ENCODE data around the gene HRAS. TPM values are rescaled to one million over a fixed set of nuclear protein-coding genes. Genes with fewer than 3 reads are reported as not detected.

Gene HRAS
- total and polyA plus RNA-seq, 10 donors = 16.6 to 90.9 (median 31.2) TPM

- peak overlapping the region in 1 of 8 donors; percentile 58 for H3K27ac ChIP-seq
- peak overlapping the region in 6 of 8 donors; percentile 69 to 96 (median 77) for H3K4me3 ChIP-seq
- 92 to 96% (median 93%) methylated on average over 7 to 37 of the region's 37 CpGs for WGBS, 5 donors
- H3K9me3 ChIP-seq = no peaks in the 10 kb centered on the region
- intact Hi-C loops (cut with DNase I; ENCODE audit: low total_unique reads) = no loop called here
- TF ChIP-seq POLR2A (IDR thresholded peaks at IDR 0.05) = no peak
- peak in 1 of 3 donors; percentile 4 for TF ChIP-seq POLR2AphosphoS5 (IDR thresholded peaks at IDR 0.05)
- peak; percentile 82 for DNase-seq
- H3K4me1 ChIP-seq = peaks cover 29 to 64% (median 54%) of the 10 kb centered on the region in 6 donors
- peaks cover 0 to 38% (median 26%) of the 10 kb centered on the region in 6 donors for H3K36me3 ChIP-seq
- H3K27me3 ChIP-seq (replicated peaks in 1 of 7) = peaks cover 0 to 24% (median 0%) of the 10 kb centered on the region in 7 donors
These were observed 1.6 kb downstream of the HRAS start for GRCh38 chr11:533586-534395.

GRCh38 chr11:532986-533585 is 2.3 kb downstream of the HRAS start:
- H3K9me3 ChIP-seq = no peaks in the 10 kb centered on the region
- intact Hi-C loops (cut with DNase I; ENCODE audit: low total_unique reads) = no loop called here
- DNase-seq = peak; percentile 81
- H3K4me1 ChIP-seq = peaks cover 27 to 59% (median 50%) of the 10 kb centered on the region in 6 donors
- peak overlapping the region in 1 of 8 donors; percentile 96 for H3K4me3 ChIP-seq
- H3K27ac ChIP-seq = peak overlapping the region in 1 of 8 donors; percentile 8
- TF ChIP-seq CTCF (IDR thresholded peaks at IDR 0.05 in 8 of 11, conservative IDR thresholded peaks at IDR 0.05 in 3 of 11) (no peak), POLR2AphosphoS5 (IDR thresholded peaks at IDR 0.05) (no peak), POLR2A (IDR thresholded peaks at IDR 0.05) (no peak)
- peaks cover 0 to 38% (median 26%) of the 10 kb centered on the region in 6 donors for H3K36me3 ChIP-seq
- H3K27me3 ChIP-seq (replicated peaks in 1 of 7) = peaks cover 0 to 24% (median 0%) of the 10 kb centered on the region in 7 donors
- WGBS, 5 donors = 93 to 97% (median 95%) methylated on average over 13 to 33 of the region's 33 CpGs

GRCh38 chr11:532527-532985 is 2.8 kb downstream of the HRAS start:
- intact Hi-C loops (cut with DNase I; ENCODE audit: low total_unique reads) = no loop called here
- H3K9me3 ChIP-seq = no peaks in the 10 kb centered on the region
- TF ChIP-seq CTCF (IDR thresholded peaks at IDR 0.05 in 8 of 11, conservative IDR thresholded peaks at IDR 0.05 in 3 of 11) = no peak
- TF ChIP-seq POLR2AphosphoS5 (IDR thresholded peaks at IDR 0.05) = no peak
- no peak for TF ChIP-seq POLR2A (IDR thresholded peaks at IDR 0.05)
- 73 to 87% (median 85%) methylated on average over 19 to 23 of the region's 23 CpGs for WGBS, 5 donors
- peaks cover 0 to 38% (median 26%) of the 10 kb centered on the region in 6 donors for H3K36me3 ChIP-seq
- peak overlapping the region in 2 of 8 donors; percentile 8 to 16 for H3K27ac ChIP-seq
- peaks cover 0 to 18% (median 0%) of the 10 kb centered on the region in 7 donors for H3K27me3 ChIP-seq (replicated peaks in 1 of 7)
- no peak overlapping the region for H3K4me3 ChIP-seq
- DNase-seq = peak; percentile 76
- H3K4me1 ChIP-seq = peaks cover 22 to 53% (median 45%) of the 10 kb centered on the region in 6 donors

GRCh38 chr11:531919-532526 is 3.4 kb downstream of the HRAS start:
- 51 to 85% (median 79%) methylated on average over 8 to 18 of the region's 18 CpGs for WGBS, 5 donors

More at GRCh38 chr11:531919-532526, 3.4 kb downstream of the HRAS start:
- DNase-seq = no peak
- peaks cover 16 to 48% (median 39%) of the 10 kb centered on the region in 6 donors for H3K4me1 ChIP-seq
- no peaks in the 10 kb centered on the region for H3K9me3 ChIP-seq
- intact Hi-C loops (cut with DNase I; ENCODE audit: low total_unique reads) = no loop called here
- peaks cover 0 to 13% (median 0%) of the 10 kb centered on the region in 7 donors for H3K27me3 ChIP-seq (replicated peaks in 1 of 7)
- H3K36me3 ChIP-seq = peaks cover 0 to 38% (median 26%) of the 10 kb centered on the region in 6 donors
- H3K4me3 ChIP-seq = no peak overlapping the region
- TF ChIP-seq POLR2AphosphoS5 (IDR thresholded peaks at IDR 0.05) (peak in 1 of 3 donors; percentile 43), POLR2A (IDR thresholded peaks at IDR 0.05) (no peak), CTCF (IDR thresholded peaks at IDR 0.05 in 8 of 11, conservative IDR thresholded peaks at IDR 0.05 in 3 of 11) (no peak)
- peak overlapping the region in 2 of 8 donors; percentile 8 to 16 for H3K27ac ChIP-seq

Measured in spleen (tissue), 11 donors.